Peyer's patch (tissue), 4 donors: ENCODE data around the gene NKD1.
"Not testable (repeated sequence)": the region's sequence is repeated elsewhere in the genome, so short reads cannot be mapped to it uniquely, and the experiment has no call there.

Experiments used
- CTCF ChIP-seq, 6 experiments: fragments of 450-650 bp in 4 of 6; fragments of 200-600 bp in 2 of 6; sonication (generic) in 1 of 6; IDR thresholded peaks; one replicate each; pipeline ENCODE4 v1.5.1; 2017 to 2019; ENCODE audit warnings: antibody characterized with exemption in 6 of 6, mild to moderate bottlenecking in 3 of 6, moderate library complexity in 1 of 6
- POLR2A ChIP-seq, 2 donors: fragments of 450-650 bp; IDR thresholded peaks; one replicate each; pipeline ENCODE4 v1.5.1; 2017; ENCODE audit warnings: antibody characterized with exemption in 2 of 2, mild to moderate bottlenecking in 2 of 2, moderate library complexity in 2 of 2

GRCh38 chr16:50503868-50504531, 44.2 kb upstream of the NKD1 start:
- TF ChIP-seq CTCF, POLR2A (IDR thresholded peaks at IDR 0.05): not testable (repeated sequence)
